HG02943 (cell line): ENCODE measurements around the gene ZNF432.
"Not testable (repeated sequence)": the region's sequence is repeated elsewhere in the genome, so short reads cannot be mapped to it uniquely, and the experiment has no call there.

ENCODE experiments used
- ATAC-seq: cut with Tn5 transposase; IDR thresholded peaks from one replicate; pipeline ENCODE4 v1.9.1; 2021; ENCODE audit warnings: mild to moderate bottlenecking, low read depth, moderate library complexity; ENCODE audit not compliant: unreplicated experiment

Gene ZNF432

GRCh38 chr19:52048555-52049501 is at the start of gene ZNF432:
Gene ZNF432 (minus strand): TSS chr19:52048838. CDS start chr19:52046868, 1,970 bp downstream.
- peak; percentile 88 for ATAC-seq

DNA sequence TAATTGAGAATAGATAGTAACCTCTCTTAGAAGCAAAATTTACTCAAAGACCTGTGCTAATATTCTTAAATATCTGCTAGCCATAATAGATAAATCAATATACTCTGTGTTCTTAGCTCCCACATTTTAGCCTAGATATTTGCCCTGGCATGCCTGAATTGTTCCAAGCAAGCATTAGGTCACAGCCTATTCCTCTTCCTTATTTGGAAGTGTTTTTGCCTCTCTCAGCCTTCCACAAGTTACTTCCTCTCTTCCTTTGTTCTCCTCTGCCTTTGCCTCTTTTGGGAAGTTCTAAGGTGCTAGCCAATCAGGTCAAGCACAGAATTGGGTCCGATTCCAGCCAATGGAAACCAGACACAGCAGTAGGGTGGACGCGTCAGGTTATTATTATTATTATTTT is 47.8 kb upstream of the ZNF432 start:
- not testable (repeated sequence) for ATAC-seq

- peak; percentile 80 for ATAC-seq
Measured at GRCh38 chr19:52095172-52096014, 46.8 kb upstream of the ZNF432 start, which contains the start of gene ZNF841. Gene ZNF841 (minus strand): TSS chr19:52095765. CDS start chr19:52084801, 10,964 bp downstream.

GRCh38 chr19:52094526-52095130 is 46.0 kb upstream of the ZNF432 start:
- no peak for ATAC-seq

DNA sequence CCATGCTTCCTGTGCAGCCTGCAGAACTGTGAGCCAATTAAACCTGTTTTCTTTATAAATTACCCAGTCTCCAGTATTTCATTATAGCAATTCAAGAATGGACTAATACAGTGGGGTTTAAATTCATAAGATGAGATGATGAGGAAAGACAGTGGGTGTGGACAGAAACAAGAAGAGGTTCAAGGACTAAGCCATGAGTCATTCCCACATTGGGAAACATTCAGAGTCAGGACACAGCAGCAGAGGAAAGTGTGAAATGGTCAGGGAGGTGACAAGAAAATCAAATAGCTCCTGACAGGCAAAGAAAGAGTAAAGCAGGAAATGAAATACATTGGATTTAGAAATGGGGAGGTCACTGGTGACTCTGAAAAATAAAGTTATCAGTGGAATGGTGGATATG is 37.8 kb upstream of the ZNF432 start:
- no peak for ATAC-seq

DNA sequence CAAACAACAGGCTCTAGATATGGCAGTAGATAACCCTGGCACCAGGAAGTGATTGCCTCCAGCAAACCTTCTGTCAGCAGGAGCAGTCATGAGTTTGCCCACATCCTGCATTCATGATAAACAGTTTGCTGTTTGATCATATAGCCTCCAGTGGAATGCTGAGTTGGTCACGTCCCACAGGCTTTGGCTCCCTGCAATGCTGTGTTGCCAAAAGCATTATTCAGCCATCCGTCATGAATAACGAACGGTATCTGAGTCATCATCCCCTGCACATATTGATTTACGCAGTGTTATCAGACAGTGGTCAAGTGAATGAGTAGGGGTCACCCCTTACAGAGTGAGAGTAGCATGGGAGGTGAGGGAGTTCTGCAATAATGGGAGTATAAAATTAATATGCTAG is 21.9 kb upstream of the ZNF432 start:
- ATAC-seq = no peak

GRCh38 chr19:52069653-52070052 is 21.0 kb upstream of the ZNF432 start:
- ATAC-seq = no peak

GRCh38 chr19:52066258-52066863 is 17.7 kb upstream of the ZNF432 start:
- no peak for ATAC-seq

DNA sequence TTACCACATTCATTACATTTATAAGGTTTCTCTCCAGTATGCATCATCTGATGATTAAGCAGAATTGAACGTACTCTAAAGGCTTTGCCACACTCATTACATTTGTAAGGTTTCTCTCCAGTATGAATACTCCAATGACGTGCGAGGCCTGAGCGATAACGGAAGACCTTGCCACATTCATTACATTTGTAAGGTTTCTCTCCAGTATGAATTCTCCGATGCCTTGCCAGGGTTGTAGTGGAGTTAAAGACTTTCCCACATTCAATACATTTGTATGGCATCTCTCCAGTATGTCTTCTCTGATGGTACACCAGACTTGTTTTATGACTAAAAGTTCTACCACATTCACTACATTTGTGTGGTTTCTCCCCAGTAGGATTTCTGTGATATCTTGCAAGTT is 16.8 kb upstream of the ZNF432 start:
- ATAC-seq = no peak

DNA sequence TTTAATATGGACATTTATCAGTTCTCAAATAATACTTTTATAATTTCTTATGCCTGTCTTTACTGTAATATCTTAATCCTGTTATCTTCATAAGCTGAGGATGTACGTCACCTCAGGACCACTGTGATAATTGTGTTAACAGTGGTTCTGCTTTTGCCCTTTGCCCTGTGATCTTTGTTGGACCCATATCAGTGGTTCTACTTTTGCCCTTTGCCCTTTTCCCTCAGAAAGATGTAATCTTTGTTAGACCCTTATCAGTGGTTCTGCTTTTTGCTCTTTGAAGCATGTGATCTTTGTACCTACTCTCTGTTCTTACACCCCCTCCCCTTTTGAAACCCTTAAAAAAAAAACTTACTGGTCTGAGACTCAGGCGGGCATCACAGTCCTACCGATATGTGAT is 7.8 kb upstream of the ZNF432 start:
- ATAC-seq = not testable (repeated sequence)

DNA sequence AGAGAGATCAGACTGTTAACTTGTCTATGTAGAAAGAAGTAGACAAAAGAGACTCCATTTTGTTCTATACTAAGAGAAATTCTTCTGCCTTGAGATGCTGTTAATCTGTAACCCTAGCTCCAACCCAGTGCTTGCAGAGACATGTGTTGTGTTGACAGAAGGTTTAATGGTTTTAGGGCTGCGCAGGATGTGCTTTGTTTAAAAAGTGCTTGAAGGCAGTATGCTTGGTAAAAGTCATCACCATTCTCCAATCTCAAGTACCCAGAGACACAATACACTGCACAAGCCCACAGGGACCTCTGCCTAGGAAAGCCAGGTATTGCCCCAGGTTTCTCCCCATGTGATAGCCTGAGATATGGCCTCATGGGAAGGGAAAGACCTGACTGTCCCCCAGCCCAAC is 3.1 kb upstream of the ZNF432 start:
- ATAC-seq = not testable (repeated sequence)

DNA sequence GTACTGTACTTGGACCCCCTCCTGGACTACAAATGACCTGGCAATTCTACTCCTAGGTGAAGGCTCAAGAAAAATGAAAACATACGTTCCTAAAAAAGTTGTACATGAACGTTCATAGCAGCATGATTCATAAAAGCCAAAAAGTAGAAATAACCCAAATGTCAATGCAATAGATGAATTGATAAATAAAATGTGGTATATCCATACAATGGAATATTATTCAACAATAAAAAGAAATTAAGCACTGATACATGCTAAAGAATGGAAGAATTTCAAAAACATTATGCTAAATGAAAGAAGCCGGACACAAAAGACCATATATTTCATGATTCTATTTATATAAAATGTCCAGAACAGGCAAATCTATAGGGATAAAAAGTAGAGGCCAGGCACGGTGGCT is 9.5 kb downstream of the ZNF432 start:
- no peak for ATAC-seq

GRCh38 chr19:52034051-52034728 is 14.4 kb downstream of the ZNF432 start:
- no peak for ATAC-seq

GRCh38 chr19:52028780-52029123 is 19.9 kb downstream of the ZNF432 start:
- peak; percentile 20 for ATAC-seq

GRCh38 chr19:52028027-52028779 is 20.4 kb downstream of the ZNF432 start, which contains the start of gene ZNF614:
Gene ZNF614 (minus strand): TSS chr19:52028379. CDS start chr19:52025745, 2,634 bp downstream.
- ATAC-seq = peak; percentile 83

DNA sequence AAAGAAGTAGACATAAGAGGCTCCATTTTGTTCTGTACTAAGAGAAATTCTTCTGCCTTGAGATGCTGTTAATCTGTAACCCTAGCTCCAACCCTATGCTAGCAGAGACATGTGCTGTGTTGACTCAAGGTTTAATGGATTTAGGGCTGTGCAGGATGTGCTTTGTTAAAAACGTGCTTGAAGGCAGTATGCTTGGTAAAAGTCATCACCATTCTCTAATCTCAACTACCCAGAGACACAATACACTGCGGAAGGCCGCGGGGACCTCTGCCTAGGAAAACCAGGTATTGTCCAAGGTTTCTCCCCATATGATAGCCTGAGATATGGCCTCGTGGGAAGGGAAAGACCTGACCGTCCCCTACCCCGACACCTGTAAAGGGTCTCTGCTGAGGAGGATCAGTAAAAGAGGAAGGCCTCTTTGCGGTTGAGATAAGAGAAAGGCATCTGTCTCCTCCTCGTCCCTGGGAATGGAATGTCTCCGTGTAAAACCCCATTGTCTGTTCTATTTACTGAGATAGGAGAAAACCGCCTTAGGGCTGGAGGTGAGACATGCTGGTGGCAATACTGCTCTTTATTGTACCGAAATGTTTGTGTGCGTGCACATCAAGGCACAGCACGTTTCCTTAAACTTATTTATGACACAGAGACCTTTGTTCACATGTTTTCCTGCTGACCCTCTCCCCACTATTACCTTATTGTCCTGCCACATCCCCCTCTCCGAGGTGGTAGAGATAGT is 22.2 kb downstream of the ZNF432 start:
- ATAC-seq = not testable (repeated sequence)

- not testable (repeated sequence) for ATAC-seq
Measured at GRCh38 chr19:52024478-52024877, 24.2 kb downstream of the ZNF432 start.

DNA sequence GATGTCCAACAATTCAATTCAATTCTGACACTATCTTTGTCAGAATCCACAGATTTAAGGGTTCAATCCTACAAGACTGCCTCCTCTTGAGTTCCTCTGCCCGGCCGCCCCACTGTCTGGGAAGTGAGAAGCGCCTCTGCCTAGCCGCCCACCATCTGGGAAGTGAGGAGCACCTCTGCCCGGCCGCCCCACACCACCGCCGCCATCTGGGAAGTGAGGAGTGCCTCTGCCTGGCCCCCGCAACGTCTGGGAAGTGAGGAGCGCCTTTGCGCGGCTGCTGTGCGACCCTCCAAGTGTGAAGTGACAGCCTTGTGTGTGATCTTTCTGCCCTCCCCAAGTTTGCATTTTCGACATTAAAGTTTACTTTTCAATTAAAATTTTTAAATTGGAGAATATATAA is 26.4 kb downstream of the ZNF432 start:
- ATAC-seq = no peak
